Posterior vena cava (tissue), 2 donors: ENCODE measurements around the gene ANXA7. TPM values are rescaled to one million over a fixed set of nuclear protein-coding genes. Genes with fewer than 3 reads are reported as not detected.
"Not testable (repeated sequence)": the region's sequence is repeated elsewhere in the genome, so short reads cannot be mapped to it uniquely, and the experiment has no call there.

Experiments used
- DNase-seq: peaks from one replicate; pipeline ENCODE4 v3.0.0-alpha.2; 2020; ENCODE audit warnings: low spot score
- intact Hi-C, 2 donors: fragments of 100-400 bp; cut with DNase I; formaldehyde crosslinking; loops; one replicate each; pipeline versions ENCODE4 v1.14.1 to v1.14.2; 2022 to 2023
- total RNA-seq, 2 donors: library from RNA; stranded (reverse); fragmentation: NEBNext Ultra II Directional; extraction: Animal tissue kit (Norgen Biotek cat#: 25700); gene quantifications; one replicate each; pipeline ENCODE4 v1.2.1, GENCODE V29; 2021
- donor health status: DM: yes; HTN: yes; CAD: no.
- donor health status: DM: yes; HTN: yes; CAD: no.

The ANXA7 gene
- total RNA-seq, 2 donors from 2014 or later = 114 to 131 TPM

DNA sequence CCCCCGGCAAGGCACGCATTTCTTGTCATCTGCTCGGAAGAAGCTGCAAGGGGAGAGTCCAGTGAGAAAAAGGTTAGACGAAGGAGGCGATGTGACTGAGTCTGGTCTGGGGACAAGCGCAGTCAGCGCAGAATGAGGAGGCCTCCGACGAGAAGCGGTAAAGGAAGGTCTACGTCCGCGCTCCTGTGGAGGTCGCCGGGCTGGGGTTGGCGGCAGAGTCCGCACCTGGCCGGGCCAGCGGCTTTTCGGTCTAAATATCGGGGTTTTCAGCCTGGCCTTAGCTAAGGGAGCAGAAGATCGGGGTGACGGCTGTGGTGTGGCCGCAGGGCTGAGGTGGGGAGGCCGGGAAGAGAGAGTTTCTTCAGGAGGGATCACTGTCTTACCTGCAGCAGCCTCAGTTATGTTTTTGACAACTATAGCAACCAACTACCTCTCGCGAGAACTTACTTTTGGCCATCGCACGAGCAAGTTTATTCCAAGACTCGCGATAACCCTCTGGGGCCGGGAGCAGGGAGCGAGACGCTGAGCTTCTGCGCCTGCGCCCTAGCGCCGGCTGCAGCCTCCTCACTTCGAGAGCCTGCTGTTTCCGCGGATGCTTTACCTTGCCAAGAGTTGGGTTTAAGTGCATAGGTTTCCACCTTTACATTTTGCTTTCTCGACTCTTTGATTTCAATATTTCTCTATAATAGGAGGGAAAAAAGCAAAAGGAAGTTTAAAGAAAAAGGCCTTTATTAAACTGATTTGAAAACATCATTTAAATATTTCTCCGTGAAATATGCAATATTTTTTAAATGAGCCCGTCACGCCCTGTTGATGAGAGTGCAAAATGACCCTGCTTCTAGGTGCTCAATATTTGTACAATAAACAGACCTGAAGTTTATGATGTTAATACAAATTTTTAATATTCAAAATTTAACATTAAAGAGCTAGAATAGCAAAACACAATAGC is 55.3 kb downstream of the ANXA7 start, which contains the start of gene CFAP70:
TSS of gene CFAP70 (minus strand) at position 534 of the 949 bp plus-strand sequence. CDS start 4,068 bp downstream, outside the sequence.
- peak; percentile 96 for DNase-seq
- intact Hi-C loops = no loop called here

GRCh38 chr10:73357821-73358220 is 56.0 kb downstream of the ANXA7 start:
- no peak for DNase-seq
- intact Hi-C loops = no loop called here

DNA sequence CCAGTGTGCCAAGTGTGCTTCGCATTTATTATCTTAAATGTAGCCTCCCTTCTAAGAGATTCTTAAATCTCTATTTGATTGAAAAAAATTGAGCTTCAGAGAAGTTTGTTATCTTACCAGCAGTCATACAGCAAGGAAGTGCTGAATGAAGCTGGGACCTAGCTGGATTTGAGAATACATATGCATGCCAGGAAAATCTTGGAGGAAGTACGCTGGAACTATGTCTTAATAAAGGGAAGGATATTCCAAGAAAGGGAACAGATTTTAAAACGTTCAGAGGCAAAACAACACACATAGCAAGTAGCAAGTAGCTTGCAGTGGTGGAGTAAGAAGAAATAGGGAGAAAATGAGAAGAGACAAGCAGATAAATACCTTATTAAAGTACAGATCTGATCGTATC is 56.7 kb downstream of the ANXA7 start:
- no peak for DNase-seq
- intact Hi-C loops = no loop called here

DNA sequence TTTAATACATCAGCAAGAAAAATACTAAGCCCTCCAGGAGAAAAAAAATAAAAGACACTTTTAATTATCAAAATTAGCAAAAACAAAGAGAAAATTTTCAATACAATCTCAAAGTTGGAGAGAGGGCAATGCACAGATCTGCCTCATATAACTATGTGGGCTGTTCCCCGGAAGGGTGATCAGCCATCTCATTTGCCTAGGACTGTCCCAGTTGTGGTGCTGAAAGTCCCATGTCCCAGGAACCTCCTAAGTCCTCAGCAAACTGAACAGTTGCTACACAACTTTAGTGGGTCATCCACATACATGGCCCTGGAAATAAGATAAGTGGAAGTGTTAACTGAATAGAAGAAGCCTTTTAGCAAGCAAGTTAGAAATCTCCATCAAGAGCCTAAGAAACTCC is 69.6 kb downstream of the ANXA7 start:
- no peak for DNase-seq
- intact Hi-C loops = no loop called here

- intact Hi-C loops = no loop called here
- DNase-seq = no peak
Observed at GRCh38 chr10:73340121-73340520, 73.7 kb downstream of the ANXA7 start.

DNA sequence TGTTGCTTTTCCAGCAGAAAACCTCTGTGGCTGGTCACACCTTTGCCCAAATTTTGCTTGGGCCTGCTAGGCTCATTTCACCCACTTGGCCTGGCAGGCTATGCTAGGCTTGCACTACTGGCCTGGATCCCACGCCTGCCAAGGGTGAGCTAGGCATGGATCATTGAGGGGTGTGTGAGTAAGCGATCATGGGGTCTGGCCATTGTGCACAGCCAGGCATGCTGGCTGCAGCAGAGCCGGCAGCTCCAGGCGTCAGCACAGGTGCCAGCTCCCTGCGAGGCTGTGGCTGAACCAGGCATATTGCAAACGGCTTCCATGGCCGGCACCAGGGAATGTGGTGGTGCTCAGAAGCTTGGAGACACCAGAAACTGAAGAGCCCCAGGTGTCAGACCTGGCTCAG is 74.4 kb downstream of the ANXA7 start:
- intact Hi-C loops = no loop called here
- no peak for DNase-seq

DNA sequence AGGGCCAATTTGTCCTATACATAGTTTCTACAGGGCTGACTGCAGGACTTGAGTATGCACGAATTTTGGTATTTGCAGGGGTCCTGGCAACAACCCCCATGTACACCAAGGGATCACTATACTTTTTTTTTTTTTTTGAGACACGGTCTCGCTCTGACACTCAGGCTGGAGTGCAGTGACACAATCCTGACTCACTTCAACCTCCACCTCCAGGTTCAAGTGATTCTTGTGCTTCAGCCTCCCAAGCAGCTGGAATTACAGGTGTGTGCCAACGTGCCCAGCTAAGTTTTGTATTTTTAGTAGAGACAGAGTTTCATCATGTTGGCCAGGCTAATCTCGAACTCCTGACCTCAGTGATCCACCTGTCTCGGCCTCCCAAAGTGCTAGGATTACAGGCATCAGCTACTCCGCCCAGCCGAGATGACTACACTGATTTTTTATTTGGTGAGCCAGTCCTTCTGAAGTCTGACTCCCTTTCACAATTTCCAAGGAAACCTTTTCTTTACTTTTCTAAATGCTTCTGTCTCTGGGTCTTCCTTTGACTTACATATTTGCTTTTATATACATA is 75.0 kb downstream of the ANXA7 start:
- DNase-seq = no peak
- intact Hi-C loops = no loop called here

DNA sequence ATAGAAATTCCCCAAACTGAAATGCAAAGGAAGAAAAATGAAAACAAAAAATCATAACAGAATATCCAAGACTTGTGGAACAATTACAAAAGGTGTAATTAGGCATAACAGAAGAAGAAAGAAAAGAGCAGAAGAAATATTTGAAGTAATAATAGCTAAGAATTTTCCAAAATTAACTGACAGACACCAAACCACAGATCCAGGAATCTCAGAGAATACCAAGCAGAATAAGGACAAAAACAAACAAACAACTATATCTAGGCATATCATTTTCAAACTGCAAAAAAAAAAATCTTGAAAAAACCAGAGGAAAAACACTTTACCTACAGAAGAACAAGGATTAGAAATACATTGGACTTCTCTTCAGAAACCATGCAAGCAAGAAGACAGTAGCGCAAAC is 80.7 kb downstream of the ANXA7 start:
- intact Hi-C loops = no loop called here
- DNase-seq = no peak

GRCh38 chr10:73332379-73332778 is 81.5 kb downstream of the ANXA7 start:
- intact Hi-C loops = no loop called here
- no peak for DNase-seq

DNA sequence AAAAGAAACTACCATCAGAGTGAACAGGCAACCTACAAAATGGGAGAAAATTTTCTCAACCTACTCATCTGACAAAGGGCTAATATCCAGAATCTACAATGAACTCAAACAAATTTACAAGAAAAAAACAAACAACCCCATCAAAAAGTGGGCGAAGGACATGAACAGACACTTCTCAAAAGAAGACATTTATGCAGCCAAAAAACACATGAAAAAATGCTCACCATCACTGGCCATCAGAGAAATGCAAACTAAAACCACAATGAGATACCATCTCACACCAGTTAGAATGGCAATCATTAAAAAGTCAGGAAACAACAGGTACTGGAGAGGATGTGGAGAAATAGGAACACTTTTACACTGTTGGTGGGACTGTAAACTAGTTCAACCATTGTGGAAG is 85.3 kb downstream of the ANXA7 start:
- DNase-seq, intact Hi-C loops: not testable (repeated sequence)

- intact Hi-C loops = not testable (repeated sequence)
Observed at GRCh38 chr10:73325290-73325689, 88.6 kb downstream of the ANXA7 start.

More at GRCh38 chr10:73325290-73325689, 88.6 kb downstream of the ANXA7 start:
- DNase-seq = not testable (repeated sequence)

Other genes with a start within 250 kb of the ANXA7 start
- gene ECD, start 246.1 kb downstream of the ANXA7 start, total RNA-seq = 10 to 100 TPM; 22.0 to 23.3 TPM
- 10 to 100 TPM; 18.7 to 21.2 TPM for gene FAM149B1, start 245.9 kb downstream of the ANXA7 start, total RNA-seq
- gene DNAJC9, start 166.8 kb downstream of the ANXA7 start, total RNA-seq = 1 to 10 TPM; 8.7 to 8.9 TPM
- 10 to 100 TPM; 51.8 to 59.0 TPM for gene MRPS16, start 161.4 kb downstream of the ANXA7 start, total RNA-seq
- gene CFAP70, start 55.2 kb downstream of the ANXA7 start, total RNA-seq = 1 to 10 TPM in 1 of 2 donors, under 1 TPM in 1; 0.76 to 1.6 TPM
- 1 to 10 TPM; 2.1 to 2.2 TPM for gene MSS51, start 19.5 kb upstream of the ANXA7 start, total RNA-seq
- 10 to 100 TPM; 70.4 to 76.3 TPM for gene PPP3CB, start 82.0 kb upstream of the ANXA7 start, total RNA-seq
- gene USP54, start 177.3 kb upstream of the ANXA7 start, total RNA-seq = 10 to 100 TPM; 53.9 to 58.3 TPM
- 1 to 10 TPM; 2.8 to 3.3 TPM for gene MYOZ1, start 227.4 kb upstream of the ANXA7 start, total RNA-seq
- 1 to 10 TPM; 3.1 to 4.7 TPM for gene SYNPO2L, start 242.0 kb upstream of the ANXA7 start, total RNA-seq